Keratinocyte (primary cell): ENCODE results near the gene MAN1A2. TPM values are rescaled to one million over a fixed set of nuclear protein-coding genes. Genes with fewer than 3 reads are reported as not detected.

Experiments used
- DNase-seq: peaks from one replicate; pipeline ENCODE4 v3.0.0-alpha.2; 2011; ENCODE audit warnings: low read depth, missing footprints, low spot score
- FAIRE-seq: peaks from 2 replicates; lab custom pipeline; 2011; peaks lifted over from hg19 to GRCh38; lab: Jason Lieb, UNC
- H2AFZ ChIP-seq: 2 replicates; pipeline ENCODE4 v1.6.0; 2012; ENCODE audit warnings: low read length, control low read depth, inconsistent platforms; ENCODE audit not compliant: control insufficient read depth
- H3K27ac ChIP-seq: 2 replicates; pipeline ENCODE4 v1.5.1; 2011; ENCODE audit warnings: low read length; ENCODE audit not compliant: control insufficient read depth, insufficient read depth
- H3K27me3 ChIP-seq: 3 replicates; pipeline ENCODE4 v1.6.0; 2011; ENCODE audit warnings: low read length; ENCODE audit not compliant: control insufficient read depth, insufficient read depth; ENCODE audit errors: extremely low read depth
- H3K36me3 ChIP-seq, 2 experiments: 2 replicates in 1 of 2; 3 replicates in 1 of 2; pipeline ENCODE4 v1.5.1; 2011; ENCODE audit warnings: low read length in 2 of 2, mild to moderate bottlenecking in 1 of 2; ENCODE audit not compliant: control insufficient read depth in 2 of 2, insufficient read depth in 2 of 2; ENCODE audit errors: extremely low read depth in 1 of 2
- H3K4me1 ChIP-seq: 3 replicates; pipeline ENCODE4 v1.5.1; 2011; ENCODE audit warnings: low read length; ENCODE audit not compliant: control insufficient read depth, insufficient read depth; ENCODE audit errors: extremely low read depth
- H3K4me2 ChIP-seq: 3 replicates; pipeline ENCODE4 v1.6.0; 2011; ENCODE audit warnings: low read depth, low read length; ENCODE audit not compliant: control insufficient read depth, insufficient read depth; ENCODE audit errors: extremely low read depth
- H3K4me3 ChIP-seq, 3 experiments: fragments of 200-600 bp in 1 of 3; sonication (generic) in 1 of 3; 2 replicates in 2 of 3; 3 replicates in 1 of 3; pipeline ENCODE4 v1.5.1; 2011 to 2016; ENCODE audit warnings: low read length in 3 of 3, mild to moderate bottlenecking in 3 of 3, control low read depth in 2 of 3, inconsistent platforms in 1 of 3, low read depth in 1 of 3, mixed read lengths in 1 of 3, mixed run types in 1 of 3, moderate library complexity in 1 of 3; ENCODE audit not compliant: control insufficient read depth in 2 of 3, insufficient read depth in 2 of 3; ENCODE audit errors: extremely low read depth in 1 of 3
- H3K79me2 ChIP-seq: 2 replicates; pipeline ENCODE4 v1.6.0; 2012; ENCODE audit warnings: low read length; ENCODE audit not compliant: control insufficient read depth, insufficient read depth
- H3K9ac ChIP-seq: 3 replicates; pipeline ENCODE4 v1.6.0; 2011; ENCODE audit warnings: low read length; ENCODE audit not compliant: control insufficient read depth, insufficient read depth; ENCODE audit errors: extremely low read depth
- H3K9me1 ChIP-seq: 3 replicates; pipeline ENCODE4 v1.6.0; 2011; ENCODE audit warnings: low read length; ENCODE audit not compliant: control insufficient read depth, insufficient read depth; ENCODE audit errors: extremely low read depth
- H3K9me3 ChIP-seq: 2 replicates; pipeline ENCODE4 v1.5.1; 2012; ENCODE audit warnings: low read depth, low read length; ENCODE audit not compliant: control insufficient read depth
- H4K20me1 ChIP-seq: 3 replicates; pipeline ENCODE4 v1.6.0; 2011; ENCODE audit warnings: low read length; ENCODE audit not compliant: control insufficient read depth, insufficient read depth; ENCODE audit errors: extremely low read depth
- CTCF ChIP-seq, 3 experiments: IDR thresholded peaks in 1 of 3; conservative IDR thresholded peaks in 1 of 3; optimal IDR thresholded peaks in 1 of 3; 2 replicates in 2 of 3; 3 replicates in 1 of 3; pipeline versions ENCODE3 to v1.5.1; 2011; ENCODE audit warnings: low read length in 3 of 3, mild to moderate bottlenecking in 3 of 3, moderate library complexity in 2 of 3, control low read depth in 1 of 3, inconsistent platforms in 1 of 3; ENCODE audit not compliant: insufficient read depth in 2 of 3; ENCODE audit errors: extremely low read depth in 1 of 3
- EZH2 ChIP-seq: IDR thresholded peaks from one replicate; pipeline ENCODE4 v1.6.1; 2012; ENCODE audit warnings: inconsistent platforms, mild to moderate bottlenecking, low read length, moderate library complexity
- dilution Hi-C: fragments of 300-500 bp; cut with MboI; formaldehyde crosslinking; loops from one replicate; pipeline ENCODE4 v1.7.0; 2020; ENCODE audit warnings: low sequenced_read_pairs; ENCODE audit not compliant: extremely low pct_ligation_motif_present
- polyA plus RNA-seq, 5 experiments: library from polyadenylated mRNA; depleted of rRNA in 3 of 5; stranded (reverse) in 3 of 5; stranded (forward) in 1 of 5; unstranded in 1 of 5; fragments of >200 nt; gene quantifications; 1 replicate in 1 of 5; 2 replicates in 3 of 5; 3 replicates in 1 of 5; pipeline versions ENCODE4 v1.2.1 to v1.2.3, GENCODE V29; 2011 to 2012; ENCODE audit warnings: missing spikeins in 2 of 5, low read depth in 1 of 5, low replicate concordance in 1 of 5

Gene MAN1A2
- polyA plus RNA-seq, 1 donor (not counting 4 experiments of a cell fraction or from before 2014, with no cell fraction given): 19.0 TPM

GRCh38 chr1:117501281-117501680 lies 134.0 kb downstream of the MAN1A2 start:
- TF ChIP-seq EZH2 (no peak), CTCF (optimal IDR thresholded peaks at IDR 0.05 in 1 of 3, IDR thresholded peaks at IDR 0.05 in 1 of 3, conservative IDR thresholded peaks at IDR 0.05 in 1 of 3; ENCODE audit: extremely low read depth in 1 of 3, insufficient read depth in 2 of 3, low read length in 3 of 3) (no peak)
- no peak overlapping the region for H3K4me2 ChIP-seq
- no peaks in the 10 kb centered on the region for H4K20me1 ChIP-seq
- no peaks in the 10 kb centered on the region for H3K4me1 ChIP-seq
- H3K9ac ChIP-seq: no peak overlapping the region
- H3K9me3 ChIP-seq: no peaks in the 10 kb centered on the region
- H3K79me2 ChIP-seq: no peaks in the 10 kb centered on the region
- H3K36me3 ChIP-seq: no peaks in the 10 kb centered on the region
- FAIRE-seq: no peak
- no peaks in the 10 kb centered on the region for H3K9me1 ChIP-seq
- no peak overlapping the region for H2AFZ ChIP-seq
- H3K27me3 ChIP-seq: no peaks in the 10 kb centered on the region
- no peak overlapping the region for H3K27ac ChIP-seq
- DNase-seq: no peak
- H3K4me3 ChIP-seq: no peak overlapping the region
- dilution Hi-C loops: no loop called here

- Histone ChIP-seq H3K9me1 (no peaks in the 10 kb centered on the region), H3K4me3 (no peak overlapping the region), H3K9ac (no peak overlapping the region), H3K4me1 (no peaks in the 10 kb centered on the region), H3K27ac (no peak overlapping the region), H3K36me3 (no peaks in the 10 kb centered on the region), H3K4me2 (no peak overlapping the region), H3K27me3 (no peaks in the 10 kb centered on the region), H4K20me1 (no peaks in the 10 kb centered on the region), H2AFZ (no peak overlapping the region), H3K9me3 (no peaks in the 10 kb centered on the region), H3K79me2 (no peaks in the 10 kb centered on the region)
- TF ChIP-seq CTCF (optimal IDR thresholded peaks at IDR 0.05 in 1 of 3, IDR thresholded peaks at IDR 0.05 in 1 of 3, conservative IDR thresholded peaks at IDR 0.05 in 1 of 3; ENCODE audit: extremely low read depth in 1 of 3, insufficient read depth in 2 of 3, low read length in 3 of 3) (no peak), EZH2 (no peak)
- no peak for DNase-seq
- dilution Hi-C loops: no loop called here
- no peak for FAIRE-seq
Observed at GRCh38 chr1:117511273-117511672, 144.0 kb downstream of the MAN1A2 start.
